Fibroblast of skin of right quadriceps (primary cell): ENCODE results near the gene KRT77.
"Not testable (repeated sequence)": the region's sequence is repeated elsewhere in the genome, so short reads cannot be mapped to it uniquely, and the experiment has no call there.

Experiments
- DNase-seq: peaks from one replicate; pipeline ENCODE4 v3.0.0-alpha.2; 2013

Gene KRT77

GRCh38 chr12:52721838-52722470 is 18.6 kb upstream of the KRT77 start:
- DNase-seq = no peak

- DNase-seq = no peak
Measured at GRCh38 chr12:52720365-52720886, 17.1 kb upstream of the KRT77 start.

- DNase-seq = no peak
Measured at GRCh38 chr12:52716061-52716460, 12.7 kb upstream of the KRT77 start.

- no peak for DNase-seq
Measured at GRCh38 chr12:52715416-52715815, 12.1 kb upstream of the KRT77 start.

GRCh38 chr12:52714887-52715281 is 11.6 kb upstream of the KRT77 start:
- no peak for DNase-seq

- no peak for DNase-seq
Measured at GRCh38 chr12:52713960-52714886, 10.9 kb upstream of the KRT77 start.

GRCh38 chr12:52712122-52712521 is 8.8 kb upstream of the KRT77 start:
- not testable (repeated sequence) for DNase-seq

- DNase-seq = no peak
Measured at GRCh38 chr12:52710730-52711129, 7.4 kb upstream of the KRT77 start.

GRCh38 chr12:52708010-52708409 is 4.7 kb upstream of the KRT77 start:
- DNase-seq = no peak

- DNase-seq = no peak
Measured at GRCh38 chr12:52704464-52704863, 1.1 kb upstream of the KRT77 start.

- DNase-seq = no peak
Measured at GRCh38 chr12:52703878-52704277, 554 bp upstream of the KRT77 start.

GRCh38 chr12:52702338-52702737 is 986 bp downstream of the KRT77 start:
- DNase-seq = no peak

GRCh38 chr12:52701281-52701680 is 2.0 kb downstream of the KRT77 start:
- no peak for DNase-seq

GRCh38 chr12:52699960-52700359 is 3.4 kb downstream of the KRT77 start:
- DNase-seq = no peak

GRCh38 chr12:52699373-52699772 is 4.0 kb downstream of the KRT77 start:
- no peak for DNase-seq

GRCh38 chr12:52698651-52699340 is 4.5 kb downstream of the KRT77 start:
- no peak for DNase-seq

GRCh38 chr12:52697058-52697582 is 6.2 kb downstream of the KRT77 start:
- no peak for DNase-seq

GRCh38 chr12:52696588-52696987 is 6.7 kb downstream of the KRT77 start:
- DNase-seq = no peak

- no peak for DNase-seq
Measured at GRCh38 chr12:52695039-52695438, 8.3 kb downstream of the KRT77 start.

- DNase-seq = no peak
Measured at GRCh38 chr12:52694151-52694550, 9.2 kb downstream of the KRT77 start.

- no peak for DNase-seq
Measured at GRCh38 chr12:52693261-52693660, 10.1 kb downstream of the KRT77 start.

- DNase-seq = no peak
Measured at GRCh38 chr12:52692254-52692653, 11.1 kb downstream of the KRT77 start.

- DNase-seq = no peak
Measured at GRCh38 chr12:52691841-52692150, 11.5 kb downstream of the KRT77 start.
